Loucy (cell line): Measurements from ENCODE around the gene CCDC57.

Experiments used
- CTCF ChIP-seq: fragments of 200-600 bp; sonication (generic); conservative IDR thresholded peaks from 2 replicates; pipeline ENCODE4 v1.5.1; 2014; ENCODE audit warnings: mild to moderate bottlenecking, antibody characterized with exemption, low read length
- EZH2phosphoT487 ChIP-seq: fragments of 200-600 bp; IDR thresholded peaks from 2 replicates; pipeline ENCODE4 v1.6.1; 2018; ENCODE audit warnings: antibody characterized with exemption, mild to moderate bottlenecking, moderate library complexity, borderline replicate concordance

- no peak for TF ChIP-seq CTCF
- TF ChIP-seq EZH2phosphoT487, result no peak
Measured at GRCh38 chr17:82091264-82092066, 121.2 kb downstream of the CCDC57 start.
